Ectodermal cell (in vitro differentiated cells): ENCODE data around the gene THEMIS2. TPM values are rescaled to one million over a fixed set of nuclear protein-coding genes. Genes with fewer than 3 reads are reported as not detected.
"Not testable (repeated sequence)": the region's sequence is repeated elsewhere in the genome, so short reads cannot be mapped to it uniquely, and the experiment has no call there.

Experiments used
- H3K27ac ChIP-seq: 2 replicates; pipeline ENCODE4 v1.7.0; 2013; ENCODE audit warnings: mild to moderate bottlenecking, low read depth, low read length; ENCODE audit not compliant: insufficient read depth, poor library complexity, severe bottlenecking
- H3K27me3 ChIP-seq: 2 replicates; pipeline ENCODE4 v1.7.0; 2013; ENCODE audit warnings: mild to moderate bottlenecking, low read length; ENCODE audit not compliant: insufficient read depth, control insufficient read depth, poor library complexity, severe bottlenecking
- H3K36me3 ChIP-seq: one replicate; pipeline ENCODE4 v1.7.0; 2013; ENCODE audit warnings: low read length; ENCODE audit not compliant: control insufficient read depth, insufficient read depth
- H3K4me1 ChIP-seq: one replicate; pipeline ENCODE4 v1.7.0; 2013; ENCODE audit warnings: low read length; ENCODE audit not compliant: control insufficient read depth, insufficient read depth
- H3K4me3 ChIP-seq: 2 replicates; pipeline ENCODE4 v1.7.0; 2013; ENCODE audit warnings: low read depth, low read length, control low read depth; ENCODE audit not compliant: insufficient read depth
- H3K9me3 ChIP-seq: 2 replicates; pipeline ENCODE4 v1.7.0; 2013; ENCODE audit warnings: mild to moderate bottlenecking, low read length, moderate library complexity; ENCODE audit not compliant: control insufficient read depth
- WGBS, 2 experiments: methylation state at CpG; one replicate each; pipeline ENCODE4 v1.1.7; 2013; ENCODE audit warnings: missing lambda C conversion rate in 2 of 2; 5-methylcytosine and 5-hydroxymethylcytosine counted together
- polyA plus RNA-seq, 4 experiments: library from polyadenylated mRNA; stranded (reverse); fragments of 50-300 nt; gene quantifications; one replicate each; pipeline ENCODE4 v1.2.3, GENCODE V29; 2013

Gene THEMIS2
- 4.3 TPM for polyA plus RNA-seq (2013, experiment 1 of 4)
- 5.1 TPM for polyA plus RNA-seq (2013, experiment 2 of 4)
- polyA plus RNA-seq (2013, experiment 3 of 4) = 4.5 TPM
- 4.7 TPM for polyA plus RNA-seq (2013, experiment 4 of 4)

DNA sequence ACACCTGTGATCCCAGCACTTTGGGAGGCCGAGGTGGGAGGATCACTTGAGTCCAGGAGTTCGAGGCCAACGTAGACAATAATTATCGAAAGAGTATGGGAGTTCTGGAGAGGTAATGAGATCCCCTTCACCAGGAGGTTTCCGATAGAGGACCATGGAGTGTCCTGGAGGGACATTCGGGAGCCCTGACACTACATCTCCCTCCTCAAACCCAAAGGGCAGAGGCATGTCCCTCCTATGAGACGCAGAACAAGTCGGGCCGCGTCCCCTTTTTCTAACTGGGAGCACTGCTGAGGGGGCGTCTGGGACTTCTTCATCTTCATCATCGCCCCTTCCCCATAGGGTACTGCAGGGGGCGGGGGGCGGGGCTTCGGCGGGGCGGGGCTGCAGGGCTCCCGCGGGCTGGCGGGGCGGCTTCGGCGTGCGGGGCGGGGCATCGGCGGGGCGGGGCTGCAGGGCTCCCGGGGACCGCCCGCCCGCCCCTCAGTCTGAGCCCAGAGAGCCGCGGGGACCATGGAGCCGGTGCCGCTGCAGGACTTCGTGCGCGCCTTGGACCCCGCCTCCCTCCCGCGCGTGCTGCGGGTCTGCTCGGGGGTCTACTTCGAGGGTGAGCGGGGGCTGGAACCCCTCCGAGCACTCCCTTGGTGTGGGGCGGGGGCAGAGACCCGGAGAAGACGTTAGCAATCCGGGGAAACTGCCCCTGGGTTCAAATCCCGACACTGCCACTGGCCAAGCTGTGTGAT lies at the start of gene THEMIS2:
TSS of gene THEMIS2 (plus strand) at position 486 of the 743 bp plus-strand sequence. CDS start at position 514, 28 bp downstream.
- Histone ChIP-seq H3K27ac (no peak within 1 kb of the TSS), H3K4me3 (peak within 1 kb of the TSS; percentile 63), H3K4me1 (peaks cover 6% of the 10 kb centered on the region), H3K27me3 (peaks cover 11% of the 10 kb centered on the region), H3K9me3 (no peaks in the 10 kb centered on the region), H3K36me3 (no peaks in the 10 kb centered on the region)
- 10 to 11% methylated on average over 53 of the region's 53 CpGs for WGBS, 2 experiments

DNA sequence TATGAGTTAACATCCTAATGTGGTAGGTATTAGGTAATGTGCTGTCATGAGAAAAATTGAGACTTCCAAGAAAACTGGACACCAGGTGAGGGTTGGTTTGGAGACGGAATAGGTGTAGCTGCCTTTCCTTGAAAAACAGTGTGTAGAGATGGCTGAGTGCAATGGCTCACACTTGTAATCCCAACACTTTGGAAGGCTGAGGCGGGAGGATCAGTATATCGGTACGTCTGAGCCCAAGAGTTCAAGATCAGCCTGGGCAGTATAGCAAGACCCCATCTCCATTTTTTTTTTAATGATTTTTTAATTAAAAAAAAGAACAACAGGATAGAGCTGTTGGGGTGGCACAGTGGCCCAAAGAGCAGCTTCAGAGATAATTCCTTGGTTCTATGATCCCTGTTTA lies 48.6 kb upstream of the THEMIS2 start:
- Histone ChIP-seq H3K4me1 (no peaks in the 10 kb centered on the region), H3K27ac (no peak overlapping the region), H3K4me3 (no peak overlapping the region), H3K27me3 (no peaks in the 10 kb centered on the region), H3K36me3 (no peaks in the 10 kb centered on the region), H3K9me3 (no peaks in the 10 kb centered on the region)
- WGBS, 2 experiments = 96 to 97% methylated on average over 4 of the region's 4 CpGs

DNA sequence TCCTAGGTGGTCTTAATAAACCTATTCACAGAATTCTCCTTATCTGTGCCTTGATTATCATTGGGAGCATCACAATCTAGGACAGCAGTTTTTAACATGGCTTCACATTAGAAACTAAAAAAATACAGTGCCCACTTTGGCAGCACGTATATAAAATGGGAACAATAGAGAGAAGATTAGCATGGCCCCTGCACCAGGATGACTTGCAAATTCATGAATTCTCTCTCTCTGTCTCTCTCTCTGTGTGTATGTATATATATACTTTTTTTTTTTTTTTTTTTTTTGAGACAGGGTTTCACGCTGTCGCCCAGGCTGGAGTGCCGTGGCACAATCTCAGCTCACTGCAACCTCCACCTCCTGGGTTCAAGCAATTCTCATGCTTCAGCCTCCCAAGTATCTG lies 47.9 kb upstream of the THEMIS2 start:
- Histone ChIP-seq H3K27me3 (no peaks in the 10 kb centered on the region), H3K9me3 (no peaks in the 10 kb centered on the region), H3K4me3 (no peak overlapping the region), H3K27ac (no peak overlapping the region), H3K4me1 (no peaks in the 10 kb centered on the region), H3K36me3 (no peaks in the 10 kb centered on the region)
- 96% methylated on average over 4 of the region's 4 CpGs for WGBS, 2 experiments

DNA sequence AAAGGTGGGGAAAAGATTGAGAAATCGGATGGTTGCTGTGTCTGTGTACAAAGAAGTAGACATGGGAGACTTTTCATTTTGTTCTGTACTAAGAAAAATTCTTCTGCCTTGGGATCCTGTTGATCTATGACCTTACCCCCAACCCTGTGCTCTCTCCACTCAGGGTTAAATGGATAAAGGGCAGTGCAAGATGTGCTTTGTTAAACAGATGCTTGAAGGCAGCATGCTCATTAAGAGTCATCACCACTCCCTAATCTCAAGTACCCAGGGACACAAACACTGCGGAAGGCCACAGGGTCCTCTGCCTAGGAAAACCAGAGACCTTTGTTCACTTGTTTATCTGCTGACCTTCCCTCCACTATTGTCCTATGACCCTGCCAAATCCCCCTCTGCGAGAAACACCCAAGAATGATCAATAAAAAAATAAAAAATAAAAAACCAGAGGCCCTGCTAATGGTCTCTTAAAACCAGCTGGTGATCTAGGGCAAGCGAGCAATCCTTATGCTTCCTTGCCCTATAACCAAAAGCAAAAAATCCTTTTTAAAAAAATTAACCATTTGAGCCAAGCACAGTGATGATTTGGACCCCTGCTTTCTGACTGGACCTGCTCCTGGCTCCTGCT lies 42.9 kb upstream of the THEMIS2 start:
- H3K9me3 ChIP-seq, H3K4me1 ChIP-seq, H3K36me3 ChIP-seq, H3K27ac ChIP-seq, H3K27me3 ChIP-seq, H3K4me3 ChIP-seq: not testable (repeated sequence)
- 94 to 97% methylated on average over 3 of the region's 4 CpGs for WGBS, 2 experiments

- H3K36me3 ChIP-seq = peaks cover 4% of the 10 kb centered on the region
- H3K27me3 ChIP-seq = no peaks in the 10 kb centered on the region
- WGBS, 2 experiments = 0 to 1% methylated on average over 60 of the region's 60 CpGs
- peak within 1 kb of the TSS; percentile 100 for H3K4me3 ChIP-seq
- peak within 1 kb of the TSS; percentile 98 for H3K27ac ChIP-seq
- H3K4me1 ChIP-seq = no peaks in the 10 kb centered on the region
- no peaks in the 10 kb centered on the region for H3K9me3 ChIP-seq
Measured at GRCh38 chr1:27830621-27831440, 41.5 kb upstream of the THEMIS2 start, which contains the start of gene PPP1R8. Gene PPP1R8 (plus strand): TSS chr1:27830782. CDS start chr1:27830836, 54 bp downstream.

DNA sequence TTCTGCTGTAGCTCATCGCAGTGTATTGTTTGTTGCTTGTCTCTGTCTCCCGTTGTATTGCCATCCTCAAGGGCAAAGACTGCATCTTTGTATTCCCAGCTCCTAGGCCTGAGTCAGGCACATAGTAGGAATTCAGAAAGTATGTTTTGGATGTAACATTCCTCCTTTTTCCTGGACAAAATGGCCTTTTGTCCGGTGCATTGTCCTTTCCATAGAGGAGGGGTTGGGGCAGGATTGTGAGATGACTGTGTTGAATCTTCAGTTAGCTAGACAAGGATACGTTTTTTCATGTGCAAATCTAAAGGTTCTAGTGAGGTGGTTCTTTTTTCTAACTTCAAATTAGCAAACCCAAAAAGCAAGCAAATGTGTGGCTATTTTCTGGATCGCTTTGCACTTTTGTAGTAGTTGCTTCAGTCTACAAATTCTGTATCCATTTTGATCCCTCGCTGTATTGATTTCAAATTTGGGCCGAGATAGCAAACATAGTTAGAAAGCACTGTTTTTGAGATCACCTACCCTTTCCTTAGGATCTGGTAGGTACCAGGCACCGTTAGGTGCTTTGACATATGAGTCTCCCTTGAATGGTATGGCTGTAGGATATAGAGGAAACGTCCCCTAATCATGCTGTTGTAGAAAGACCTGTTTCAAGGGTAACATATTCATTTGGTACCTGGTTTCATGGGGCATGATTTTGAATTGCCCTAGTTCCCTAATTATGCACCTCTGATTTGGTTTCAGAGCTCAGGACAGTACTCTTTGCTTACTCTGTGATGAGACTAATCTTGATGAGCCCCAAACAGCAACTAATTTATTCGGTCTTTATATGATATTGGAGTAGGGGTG lies 40.6 kb upstream of the THEMIS2 start:
- Histone ChIP-seq H3K27ac (peak overlapping the region; percentile 98), H3K27me3 (no peaks in the 10 kb centered on the region), H3K9me3 (no peaks in the 10 kb centered on the region), H3K4me1 (no peaks in the 10 kb centered on the region), H3K36me3 (peaks cover 4% of the 10 kb centered on the region), H3K4me3 (peak overlapping the region; percentile 100)
- WGBS, 2 experiments = 52 to 59% methylated on average over 10 of the region's 10 CpGs

GRCh38 chr1:27832762-27833161 lies 39.6 kb upstream of the THEMIS2 start:
- WGBS, 2 experiments = 97 to 100% methylated on average over 1 to 2 of the region's 2 CpGs
- Histone ChIP-seq H3K4me3 (no peak overlapping the region), H3K4me1 (no peaks in the 10 kb centered on the region), H3K27ac (no peak overlapping the region), H3K36me3 (peaks cover 4% of the 10 kb centered on the region), H3K9me3 (no peaks in the 10 kb centered on the region), H3K27me3 (no peaks in the 10 kb centered on the region)

- Histone ChIP-seq H3K36me3 (peaks cover 4% of the 10 kb centered on the region), H3K4me1 (no peaks in the 10 kb centered on the region), H3K9me3 (no peaks in the 10 kb centered on the region), H3K27ac (no peak overlapping the region), H3K27me3 (no peaks in the 10 kb centered on the region), H3K4me3 (no peak overlapping the region)
- 98 to 100% methylated on average over 2 to 3 of the region's 3 CpGs for WGBS, 2 experiments
Measured at GRCh38 chr1:27833470-27833869, 38.9 kb upstream of the THEMIS2 start.

GRCh38 chr1:27835046-27835445 lies 37.3 kb upstream of the THEMIS2 start:
- H3K27ac ChIP-seq = no peak overlapping the region
- no peaks in the 10 kb centered on the region for H3K4me1 ChIP-seq
- no peaks in the 10 kb centered on the region for H3K9me3 ChIP-seq
- no peak overlapping the region for H3K4me3 ChIP-seq
- peaks cover 15% of the 10 kb centered on the region for H3K36me3 ChIP-seq
- H3K27me3 ChIP-seq = no peaks in the 10 kb centered on the region
